Activated CD4-positive, alpha-beta T cell treated with anti-CD3 and anti-CD28 coated beads, Interleukin-2, amount 10 ng/mL, durations not matched to agents 24 days and 14 days (primary cell): ENCODE data around the gene PITX1. TPM values are rescaled to one million over a fixed set of nuclear protein-coding genes. Genes with fewer than 3 reads are reported as not detected.

Experiments used
- DNase-seq: peaks from one replicate; pipeline ENCODE4 v3.0.0; 2022
- H3K27ac Mint-ChIP-seq: one replicate; pipeline ENCODE4 v1.8.0; 2022; ENCODE audit warnings: mild to moderate bottlenecking, mixed read lengths
- H3K27me3 Mint-ChIP-seq: one replicate; pipeline ENCODE4 v1.8.0; 2022; ENCODE audit warnings: mixed read lengths
- H3K36me3 Mint-ChIP-seq: one replicate; pipeline ENCODE4 v1.8.0; 2022; ENCODE audit warnings: low read depth, mild to moderate bottlenecking, mixed read lengths
- H3K4me1 Mint-ChIP-seq: one replicate; pipeline ENCODE4 v1.8.0; 2021; ENCODE audit warnings: mixed read lengths
- H3K4me3 Mint-ChIP-seq: one replicate; pipeline ENCODE4 v1.8.0; 2022; ENCODE audit warnings: mild to moderate bottlenecking, moderate library complexity, mixed read lengths
- H3K9me3 Mint-ChIP-seq: one replicate; pipeline ENCODE4 v1.8.0; 2021; ENCODE audit warnings: mixed read lengths
- intact Hi-C: fragments of 100-400 bp; cut with micrococcal nuclease; formaldehyde crosslinking; loops from one replicate; pipeline ENCODE4 v1.15.1; 2023
- total RNA-seq: library from RNA; stranded (reverse); gene quantifications from 2 replicates; pipeline ENCODE4 v1.2.3, GENCODE V29; 2022

The PITX1 gene
- total RNA-seq, 1 donor from 2014 or later, result 0.61 TPM

DNA sequence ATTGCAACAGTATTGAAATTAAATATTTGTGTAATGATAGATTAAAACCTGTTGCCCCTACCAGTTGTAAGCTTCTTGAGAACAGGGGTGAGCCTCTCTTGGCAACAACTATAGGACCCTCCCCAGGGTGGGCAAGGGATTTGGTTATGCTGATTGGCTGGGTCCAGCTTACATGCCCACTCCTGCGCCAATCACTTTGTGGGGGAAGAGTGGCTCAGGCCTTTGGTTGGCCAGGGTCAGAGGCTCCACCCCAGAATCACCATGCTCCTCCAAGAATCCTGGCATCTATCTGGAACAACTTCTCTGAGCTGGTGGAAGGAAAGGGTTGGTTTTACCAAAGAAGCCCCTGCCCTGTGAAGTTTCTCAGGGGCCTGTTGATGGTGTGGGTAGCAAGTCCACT lies 8.6 kb upstream of the PITX1 start:
- H3K4me1 Mint-ChIP-seq, result no peaks in the 10 kb centered on the region
- no peak for DNase-seq
- intact Hi-C loops, result no loop called here
- H3K4me3 Mint-ChIP-seq, result no peak overlapping the region
- H3K36me3 Mint-ChIP-seq, result no peaks in the 10 kb centered on the region
- H3K27ac Mint-ChIP-seq, result no peak overlapping the region
- H3K27me3 Mint-ChIP-seq, result peaks cover 66% of the 10 kb centered on the region
- no peaks in the 10 kb centered on the region for H3K9me3 Mint-ChIP-seq

DNA sequence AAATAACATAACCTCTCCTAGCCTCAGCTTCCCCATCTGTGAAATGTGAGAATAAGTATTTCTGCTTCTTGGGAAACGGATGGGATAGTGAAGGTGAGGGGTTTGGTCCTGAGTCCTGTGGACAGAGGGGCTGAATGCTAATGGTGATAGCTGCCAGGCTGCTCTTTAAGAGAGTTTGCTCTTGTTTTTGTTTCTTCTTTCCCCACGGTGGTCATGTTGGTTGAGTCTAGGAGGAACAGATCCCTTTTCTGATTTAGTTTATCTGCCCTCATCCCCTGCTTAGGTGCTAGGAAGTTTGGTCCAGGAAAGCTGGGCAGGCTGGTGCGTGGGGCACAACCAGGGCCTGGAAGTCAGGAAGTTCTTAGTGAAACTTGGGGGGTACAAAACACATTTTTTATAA lies 7.7 kb upstream of the PITX1 start:
- peaks cover 70% of the 10 kb centered on the region for H3K27me3 Mint-ChIP-seq
- H3K9me3 Mint-ChIP-seq, result no peaks in the 10 kb centered on the region
- H3K27ac Mint-ChIP-seq, result peak overlapping the region; percentile 54
- no peak overlapping the region for H3K4me3 Mint-ChIP-seq
- DNase-seq, result no peak
- intact Hi-C loops, result no loop called here
- H3K4me1 Mint-ChIP-seq, result no peaks in the 10 kb centered on the region
- no peaks in the 10 kb centered on the region for H3K36me3 Mint-ChIP-seq

DNA sequence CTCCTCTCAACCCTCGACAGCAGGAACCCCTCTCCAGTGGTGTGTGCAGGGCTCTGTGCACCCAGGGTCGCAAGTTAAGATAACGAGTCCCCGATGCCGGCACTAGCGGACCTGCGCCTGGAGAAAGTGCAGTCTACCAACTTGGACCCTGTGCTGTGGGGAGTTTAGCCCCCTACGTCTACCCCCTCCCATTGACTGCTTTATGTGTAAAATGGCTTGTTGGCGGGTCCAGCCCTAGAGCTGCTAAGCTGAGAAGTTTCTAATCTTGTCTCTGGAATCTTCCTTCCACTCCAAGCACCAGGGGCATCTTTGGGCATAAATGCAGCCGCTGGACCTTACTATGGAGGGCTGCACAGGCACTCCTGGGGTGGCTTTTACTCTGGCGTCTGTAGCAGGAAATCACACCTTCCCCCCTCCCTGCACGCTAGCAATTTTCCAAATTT lies 7.1 kb upstream of the PITX1 start:
- DNase-seq, result no peak
- Mint-ChIP-seq H3K36me3 (no peaks in the 10 kb centered on the region), H3K4me3 (no peak overlapping the region), H3K4me1 (no peaks in the 10 kb centered on the region), H3K27ac (peak overlapping the region; percentile 54), H3K9me3 (no peaks in the 10 kb centered on the region), H3K27me3 (peaks cover 73% of the 10 kb centered on the region)
- intact Hi-C loops, result no loop called here

DNA sequence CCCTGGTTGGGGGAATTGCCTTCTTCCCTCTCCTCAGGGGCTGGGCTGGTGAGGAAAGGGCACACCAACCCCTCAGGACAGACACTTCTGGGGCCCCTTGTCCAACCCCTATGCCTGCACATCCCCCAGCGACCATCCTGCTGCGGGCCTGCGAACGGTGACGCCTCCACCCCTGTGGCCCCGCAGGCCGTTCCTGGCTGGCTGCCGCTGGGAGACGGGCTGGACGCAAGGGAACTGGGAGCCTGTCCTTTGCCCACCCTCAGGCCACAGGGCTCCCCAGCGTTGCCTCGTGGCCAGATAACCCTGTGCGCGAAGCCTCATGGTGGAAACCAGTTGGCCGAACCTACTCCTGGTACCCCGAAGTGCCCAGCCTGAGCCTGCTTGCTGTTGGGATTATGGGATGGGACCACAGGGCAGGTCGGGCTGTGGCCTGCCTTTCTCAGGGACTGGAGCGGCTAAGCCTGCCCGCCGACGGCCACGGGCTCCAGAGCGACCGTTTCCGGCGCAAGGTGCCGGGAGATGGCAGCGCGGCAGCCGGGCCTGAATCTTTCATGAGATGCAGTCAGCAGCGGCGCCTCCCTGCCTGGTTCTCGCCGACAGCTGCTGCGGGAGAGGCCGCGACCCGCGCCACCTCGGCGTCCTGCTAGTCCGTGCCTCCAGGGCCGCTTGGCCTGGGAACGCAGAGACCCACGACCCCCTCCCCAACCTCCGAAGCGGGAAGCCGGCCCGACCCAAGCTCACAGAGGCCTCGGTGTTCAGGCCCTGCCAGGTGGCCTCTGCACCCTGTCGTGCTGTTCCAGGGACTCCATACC lies 6.5 kb upstream of the PITX1 start:
- Mint-ChIP-seq H3K36me3 (no peaks in the 10 kb centered on the region), H3K27me3 (peaks cover 78% of the 10 kb centered on the region), H3K4me1 (no peaks in the 10 kb centered on the region), H3K9me3 (no peaks in the 10 kb centered on the region), H3K27ac (no peak overlapping the region), H3K4me3 (no peak overlapping the region)
- DNase-seq, result peak; percentile 66
- intact Hi-C loops, result loop anchor here (1.0 kb wide), 1 partner anchor 10 kb away; no protein-coding TSS in a partner anchor

DNA sequence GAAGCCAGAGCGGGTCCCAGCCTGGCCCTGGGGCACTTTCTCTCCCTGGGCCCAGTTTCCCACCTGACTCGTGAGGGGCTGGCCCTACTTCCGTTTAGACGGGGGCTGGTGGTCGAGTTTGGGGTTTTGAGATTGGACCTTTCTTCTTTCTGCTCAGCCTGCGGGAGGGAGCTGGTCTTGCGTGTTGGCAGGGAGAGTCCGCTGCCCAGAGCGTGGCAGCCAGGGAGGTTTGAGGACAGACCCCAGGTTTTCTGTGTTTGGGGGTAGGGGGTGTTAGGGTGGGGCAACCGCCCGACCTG lies 6.0 kb upstream of the PITX1 start:
- Mint-ChIP-seq H3K27me3 (peaks cover 83% of the 10 kb centered on the region), H3K4me3 (no peak overlapping the region), H3K27ac (peak overlapping the region; percentile 12), H3K9me3 (no peaks in the 10 kb centered on the region), H3K36me3 (no peaks in the 10 kb centered on the region), H3K4me1 (peaks cover under 1% of the 10 kb centered on the region)
- no peak for DNase-seq
- intact Hi-C loops, result loop anchor here (1.0 kb wide), 1 partner anchor 10 kb away; no protein-coding TSS in a partner anchor

DNA sequence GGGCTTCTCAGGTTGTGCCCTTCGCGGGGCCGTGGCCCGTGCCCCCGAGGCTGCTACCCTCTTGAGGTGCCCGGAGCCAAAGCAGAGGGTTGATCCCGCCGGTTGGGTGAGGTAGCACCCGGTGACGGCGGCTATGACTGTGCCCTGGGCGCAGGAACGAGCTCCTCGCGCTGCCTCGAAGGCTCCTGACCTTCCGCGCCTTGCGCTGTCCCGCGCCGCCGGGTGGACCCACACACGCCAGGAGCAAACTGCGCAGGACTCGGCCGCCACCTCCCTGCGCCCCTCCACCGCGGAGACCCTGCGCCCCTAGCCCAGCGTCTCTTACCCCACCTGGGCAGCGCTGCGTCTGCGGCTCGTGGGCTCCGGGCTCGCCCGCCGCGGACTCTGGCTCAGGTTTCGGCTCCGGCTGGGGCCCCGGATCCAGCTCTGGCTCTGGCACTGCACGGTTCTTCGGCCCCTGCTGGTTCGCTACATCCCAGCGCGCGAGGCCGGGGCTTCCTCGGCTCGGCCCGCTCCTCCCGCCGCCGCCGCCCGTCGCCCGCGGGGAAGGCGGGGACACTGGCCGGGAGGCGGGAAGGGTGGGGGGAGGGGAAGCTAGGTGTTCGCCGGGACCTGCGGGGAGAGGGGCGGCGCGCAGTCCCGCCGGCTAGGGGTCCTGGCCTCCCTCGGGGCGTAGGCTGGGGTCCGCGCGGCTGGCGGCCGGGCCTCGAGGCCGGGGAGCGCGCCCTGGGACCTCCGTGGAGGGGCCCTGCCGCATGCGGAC lies 5.4 kb upstream of the PITX1 start:
- Mint-ChIP-seq H3K4me3 (no peak overlapping the region), H3K36me3 (no peaks in the 10 kb centered on the region), H3K4me1 (peaks cover 2% of the 10 kb centered on the region), H3K9me3 (no peaks in the 10 kb centered on the region), H3K27me3 (peaks cover 85% of the 10 kb centered on the region), H3K27ac (no peak overlapping the region)
- DNase-seq, result peak; percentile 66
- intact Hi-C loops, result loop anchor here (1.0 to 5.0 kb wide), 2 partner anchors 9 to 153 kb away; no protein-coding TSS in a partner anchor

DNA sequence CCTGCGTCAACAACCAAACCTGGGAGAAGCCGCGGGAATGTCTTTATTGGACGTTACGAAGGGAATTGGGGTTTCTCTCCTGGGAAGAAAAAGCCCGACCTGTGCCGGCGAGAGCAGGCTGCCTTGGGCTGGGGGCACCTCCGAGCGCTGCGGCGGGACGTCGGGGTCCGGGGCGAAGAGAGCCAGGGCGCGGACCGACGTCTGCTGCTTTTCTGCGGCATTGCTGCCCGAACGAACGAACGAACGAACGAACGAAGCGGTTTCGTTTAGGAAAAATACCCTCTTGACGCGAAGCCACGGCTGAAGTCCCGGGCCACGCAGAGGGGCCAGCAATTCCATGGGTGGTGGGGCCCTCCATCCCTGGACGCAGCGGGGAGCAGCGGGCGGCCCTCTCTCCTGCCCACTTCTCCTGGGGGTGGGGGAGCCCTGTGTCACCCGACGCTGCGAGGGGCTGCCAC lies 4.8 kb upstream of the PITX1 start:
- Mint-ChIP-seq H3K4me1 (peaks cover 4% of the 10 kb centered on the region), H3K27ac (no peak overlapping the region), H3K9me3 (no peaks in the 10 kb centered on the region), H3K4me3 (no peak overlapping the region), H3K36me3 (no peaks in the 10 kb centered on the region), H3K27me3 (peaks cover 81% of the 10 kb centered on the region)
- no peak for DNase-seq
- intact Hi-C loops, result loop anchor here (5.0 kb wide), 1 partner anchor 153 kb away; no protein-coding TSS in a partner anchor

DNA sequence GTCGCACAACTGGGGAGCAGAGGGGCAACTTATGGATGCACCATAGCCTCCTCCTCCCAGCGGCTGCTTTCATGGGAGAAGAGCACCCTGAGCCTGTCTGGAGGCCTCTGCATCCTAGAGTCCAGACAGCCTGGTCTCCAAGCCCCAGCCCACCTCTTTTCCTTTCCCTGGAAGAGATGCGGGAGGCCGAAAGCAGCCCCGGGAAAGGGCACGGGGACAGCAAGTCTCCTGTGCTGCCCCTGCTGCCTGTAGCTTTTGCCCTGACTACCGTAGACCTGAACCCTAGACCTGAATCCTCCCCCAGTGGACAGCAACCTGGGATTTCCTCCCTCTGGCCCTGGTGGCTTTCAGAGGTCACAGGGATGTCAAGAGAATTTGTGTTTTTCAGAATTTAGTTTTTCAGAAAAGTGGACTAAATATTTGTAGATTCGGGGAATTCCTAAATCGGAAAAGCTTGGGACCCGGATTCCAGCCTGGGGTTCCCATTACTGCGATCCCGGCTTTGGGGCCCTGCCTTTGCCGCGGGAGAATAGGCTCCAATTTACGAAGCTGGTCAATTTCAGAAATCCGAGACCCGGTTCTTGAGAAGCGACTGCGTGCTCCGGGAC lies 4.3 kb upstream of the PITX1 start:
- Mint-ChIP-seq H3K4me3 (no peak overlapping the region), H3K27ac (no peak overlapping the region), H3K4me1 (peaks cover 5% of the 10 kb centered on the region), H3K27me3 (peaks cover 77% of the 10 kb centered on the region), H3K9me3 (no peaks in the 10 kb centered on the region), H3K36me3 (no peaks in the 10 kb centered on the region)
- no peak for DNase-seq
- intact Hi-C loops, result loop anchor here (5.0 kb wide), 1 partner anchor 154 kb away; no protein-coding TSS in a partner anchor

DNA sequence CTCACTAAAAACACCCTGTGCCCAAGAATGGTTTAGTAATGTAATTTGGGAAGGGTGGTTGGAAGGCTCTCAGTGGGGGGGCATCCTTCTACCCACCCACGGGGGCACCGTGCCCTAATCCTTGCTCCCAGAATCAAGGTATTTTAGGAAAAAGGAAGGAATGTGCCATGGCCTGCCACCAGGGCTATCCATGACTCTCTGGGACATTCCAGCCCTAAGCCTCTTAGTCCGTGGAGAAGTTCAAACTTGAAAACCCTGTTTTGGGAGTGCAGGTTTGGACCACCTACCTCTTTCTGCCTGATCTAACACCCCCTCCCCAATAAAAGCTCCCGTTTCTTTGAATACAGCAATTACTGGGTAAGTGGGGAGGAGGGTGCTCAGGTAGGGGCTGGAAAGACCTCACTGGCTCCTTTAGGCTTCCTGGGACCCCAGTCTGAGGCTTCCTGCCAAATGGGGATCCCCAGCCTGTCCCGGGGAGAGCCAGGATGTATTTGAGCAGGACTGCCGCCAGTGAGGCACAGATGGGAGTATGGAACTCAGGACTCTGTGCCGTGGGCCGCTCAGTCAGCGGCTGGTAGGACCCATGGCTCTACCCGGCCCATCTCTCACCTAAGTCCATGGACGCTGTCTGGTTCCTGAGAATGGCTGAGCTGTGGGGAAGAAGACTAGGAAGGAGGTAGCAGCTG lies 3.6 kb upstream of the PITX1 start:
- Mint-ChIP-seq H3K36me3 (no peaks in the 10 kb centered on the region), H3K4me3 (no peak overlapping the region), H3K27ac (no peak overlapping the region), H3K9me3 (no peaks in the 10 kb centered on the region), H3K27me3 (peaks cover 74% of the 10 kb centered on the region), H3K4me1 (peaks cover 8% of the 10 kb centered on the region)
- DNase-seq, result no peak
- intact Hi-C loops, result loop anchor here (5.0 kb wide), 1 partner anchor 155 kb away; no protein-coding TSS in a partner anchor

DNA sequence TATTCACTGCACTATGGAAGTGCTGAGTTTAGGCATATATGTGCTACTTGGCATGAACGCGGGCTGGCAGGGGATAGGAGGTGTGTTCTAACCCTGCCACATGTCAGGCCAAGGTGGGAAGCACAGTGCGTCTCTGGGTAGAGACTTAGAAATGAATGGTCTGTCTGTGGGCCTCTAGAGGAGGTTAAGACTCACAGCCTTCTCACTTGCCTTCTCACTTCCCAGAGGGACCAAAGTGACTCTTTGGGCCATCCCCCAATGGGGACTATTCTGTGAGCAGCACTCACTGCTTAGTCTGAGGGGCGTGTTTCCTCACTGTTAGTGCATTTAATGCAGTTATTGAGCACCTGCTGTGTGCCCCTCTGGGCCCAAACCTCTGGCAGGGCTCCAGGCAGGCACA lies 2.4 kb upstream of the PITX1 start:
- intact Hi-C loops, result loop anchor here (5.0 kb wide), 1 partner anchor 156 kb away; no protein-coding TSS in a partner anchor
- Mint-ChIP-seq H3K27me3 (peaks cover 75% of the 10 kb centered on the region), H3K4me3 (no peak overlapping the region), H3K4me1 (peaks cover 11% of the 10 kb centered on the region), H3K36me3 (no peaks in the 10 kb centered on the region), H3K27ac (no peak overlapping the region), H3K9me3 (no peaks in the 10 kb centered on the region)
- DNase-seq, result no peak

DNA sequence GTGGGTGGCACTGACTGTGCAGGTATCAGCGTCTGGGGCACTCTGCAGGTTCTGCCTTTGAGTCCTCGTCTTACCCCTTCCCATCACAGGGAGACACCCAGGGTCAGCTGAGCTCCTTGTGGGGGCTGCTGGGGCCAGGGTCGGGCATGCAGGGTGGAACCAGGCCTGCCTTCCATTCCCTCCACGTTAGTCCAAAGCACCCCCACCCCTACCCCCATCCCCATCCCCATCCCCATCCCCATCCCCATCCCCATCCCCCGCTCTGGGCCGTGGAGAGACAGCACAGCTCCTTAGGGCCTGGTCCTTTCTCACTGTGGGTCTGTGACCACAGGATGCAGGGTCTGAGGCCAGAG lies 1.6 kb upstream of the PITX1 start:
- intact Hi-C loops, result loop anchor here (5.0 kb wide), 1 partner anchor 157 kb away; no protein-coding TSS in a partner anchor
- H3K4me1 Mint-ChIP-seq, result peaks cover 18% of the 10 kb centered on the region
- DNase-seq, result no peak
- H3K4me3 Mint-ChIP-seq, result no peak overlapping the region
- H3K36me3 Mint-ChIP-seq, result no peaks in the 10 kb centered on the region
- H3K27me3 Mint-ChIP-seq, result peaks cover 74% of the 10 kb centered on the region
- no peaks in the 10 kb centered on the region for H3K9me3 Mint-ChIP-seq
- H3K27ac Mint-ChIP-seq, result no peak overlapping the region

DNA sequence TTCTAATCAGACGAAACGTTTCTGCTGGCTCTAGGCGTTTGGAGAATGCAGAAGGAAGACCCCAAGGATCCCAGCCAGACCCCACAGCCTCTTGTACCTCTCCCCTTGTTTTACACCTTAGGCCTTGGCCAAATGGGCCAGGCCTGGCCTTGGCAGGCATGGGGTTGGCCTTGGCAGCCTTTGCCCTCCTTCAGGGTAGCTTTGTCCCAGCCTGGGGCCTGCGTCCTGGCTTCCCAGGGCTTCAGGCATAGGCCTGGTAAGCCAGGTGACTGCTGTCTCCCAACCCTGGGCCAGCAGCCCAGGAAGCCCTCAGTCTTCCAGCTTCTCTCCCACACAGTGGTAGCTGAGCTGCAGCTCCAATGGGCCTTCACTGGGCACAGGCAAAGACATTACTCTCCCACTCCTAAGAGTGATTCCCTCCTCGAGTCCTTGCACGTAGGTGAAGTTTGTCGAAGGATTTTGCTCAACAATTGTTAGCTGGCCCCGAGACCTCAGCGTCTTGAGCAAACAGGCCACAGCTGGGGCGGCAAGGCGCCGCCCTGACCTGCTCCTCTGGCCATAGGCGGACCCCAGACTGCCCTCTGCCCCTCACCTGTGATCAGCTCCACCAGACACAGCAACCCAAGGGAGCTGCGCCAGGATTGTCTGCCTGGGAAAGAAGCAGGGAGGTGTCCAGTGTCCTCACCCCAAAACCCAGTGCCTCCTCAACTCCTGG lies 1.1 kb upstream of the PITX1 start:
- Mint-ChIP-seq H3K4me3 (peak overlapping the region; percentile 87), H3K36me3 (no peaks in the 10 kb centered on the region), H3K9me3 (no peaks in the 10 kb centered on the region), H3K4me1 (peaks cover 22% of the 10 kb centered on the region), H3K27ac (no peak overlapping the region), H3K27me3 (peaks cover 74% of the 10 kb centered on the region)
- intact Hi-C loops, result loop anchor here (5.0 kb wide), 3 partner anchors 157 to 507 kb away; no protein-coding TSS in a partner anchor
- no peak for DNase-seq
